IPS DF 4.7 (cell line): Measurements from ENCODE around the gene ARFIP1.
"Not testable (repeated sequence)": the region's sequence is repeated elsewhere in the genome, so short reads cannot be mapped to it uniquely, and the experiment has no call there.

Experiments used
- DNase-seq: peaks from one replicate; pipeline ENCODE4 v3.0.0-alpha.2; 2013; ENCODE audit warnings: low spot score; ENCODE audit errors: extremely low read depth

ARFIP1 gene

GRCh38 chr4:152896811-152897210, 117.1 kb downstream of the ARFIP1 start:
- no peak for DNase-seq

GRCh38 chr4:152898133-152898532, 118.4 kb downstream of the ARFIP1 start:
- not testable (repeated sequence) for DNase-seq

- no peak for DNase-seq
Measured at GRCh38 chr4:152898606-152899005, 118.9 kb downstream of the ARFIP1 start.

GRCh38 chr4:152900395-152900794, 120.6 kb downstream of the ARFIP1 start:
- DNase-seq = no peak

GRCh38 chr4:152901205-152901604, 121.5 kb downstream of the ARFIP1 start:
- no peak for DNase-seq

- no peak for DNase-seq
Measured at GRCh38 chr4:152903658-152904057, 123.9 kb downstream of the ARFIP1 start.

GRCh38 chr4:152909901-152910300, 130.1 kb downstream of the ARFIP1 start:
- DNase-seq = no peak

GRCh38 chr4:152910521-152910920, 130.8 kb downstream of the ARFIP1 start:
- no peak for DNase-seq

- no peak for DNase-seq
Measured at GRCh38 chr4:152917543-152918395, 138.0 kb downstream of the ARFIP1 start.

- no peak for DNase-seq
Measured at GRCh38 chr4:152919826-152920225, 140.1 kb downstream of the ARFIP1 start.

GRCh38 chr4:152920768-152921167, 141.0 kb downstream of the ARFIP1 start:
- DNase-seq = no peak

- DNase-seq = no peak
Measured at GRCh38 chr4:152921284-152921683, 141.5 kb downstream of the ARFIP1 start.

- no peak for DNase-seq
Measured at GRCh38 chr4:152925851-152926250, 146.1 kb downstream of the ARFIP1 start.

GRCh38 chr4:152926959-152927358, 147.2 kb downstream of the ARFIP1 start:
- no peak for DNase-seq

- no peak for DNase-seq
Measured at GRCh38 chr4:152927737-152928136, 148.0 kb downstream of the ARFIP1 start.

GRCh38 chr4:152928286-152928685, 148.5 kb downstream of the ARFIP1 start:
- DNase-seq = no peak

- DNase-seq = no peak
Measured at GRCh38 chr4:152929888-152930287, 150.1 kb downstream of the ARFIP1 start.

GRCh38 chr4:152935143-152935542, 155.4 kb downstream of the ARFIP1 start:
- no peak for DNase-seq

- DNase-seq = no peak
Measured at GRCh38 chr4:152935631-152936445, 156.1 kb downstream of the ARFIP1 start, which contains the start of gene FHDC1. FHDC1 (plus strand) TSS chr4:152936323; CDS start chr4:152943058, 6,735 bp downstream.

GRCh38 chr4:152936446-152937335, 156.9 kb downstream of the ARFIP1 start:
- no peak for DNase-seq
